Esophagus muscularis mucosa (tissue), 3 donors: ENCODE results near the gene MSANTD4.

ENCODE experiments used
- CTCF ChIP-seq, 3 experiments: fragments of 200-600 bp in 2 of 3; fragments of 450-650 bp in 1 of 3; sonication (generic) in 2 of 3; IDR thresholded peaks; one replicate each; pipeline ENCODE4 v1.5.1; 2017 to 2019; ENCODE audit warnings: antibody characterized with exemption in 3 of 3, mild to moderate bottlenecking in 2 of 3, moderate library complexity in 1 of 3
- POLR2AphosphoS5 ChIP-seq, 2 donors: sonication (generic); formaldehyde crosslinking; IDR thresholded peaks; one replicate each; pipeline ENCODE4 v1.6.1; 2017; ENCODE audit warnings: antibody characterized with exemption in 2 of 2

GRCh38 chr11:105969756-105970155, 52.3 kb downstream of the MSANTD4 start:
- TF ChIP-seq CTCF (IDR thresholded peaks at IDR 0.05) (no peak), POLR2AphosphoS5 (IDR thresholded peaks at IDR 0.05) (no peak)
